HepG2 (cell line): ENCODE results near the gene TUT4. TPM values are rescaled to one million over a fixed set of nuclear protein-coding genes. Genes with fewer than 3 reads are reported as not detected.

Experiments used
- IRF9 ChIP-seq: sonication (generic); formaldehyde crosslinking; IDR thresholded peaks from 2 replicates; pipeline ENCODE4 v1.8.0; 2022; ENCODE audit warnings: missing genetic modification reagents, mild to moderate bottlenecking, borderline replicate concordance
- NR2C2 ChIP-seq: sonication (generic); formaldehyde crosslinking; IDR thresholded peaks from 2 replicates; pipeline ENCODE4 v1.4.0; 2020; ENCODE audit warnings: missing genetic modification reagents, mild to moderate bottlenecking, moderate library complexity, borderline replicate concordance
- PCBP1 ChIP-seq: fragments of 200-400 bp; formaldehyde crosslinking; IDR thresholded peaks from 2 replicates; pipeline ENCODE4 v1.6.1; 2017; ENCODE audit warnings: mild to moderate bottlenecking, low read depth, low read length, borderline replicate concordance
- POLR2AphosphoS5 ChIP-seq: IDR thresholded peaks from 2 replicates; pipeline ENCODE4 v1.6.1; 2012; ENCODE audit warnings: low read depth, low read length
- REPIN1 ChIP-seq: sonication (generic); formaldehyde crosslinking; IDR thresholded peaks from 2 replicates; pipeline ENCODE4 v1.8.0; 2022; ENCODE audit warnings: missing genetic modification reagents, low read depth, mild to moderate bottlenecking, borderline replicate concordance
- SP140L ChIP-seq: sonication (generic); formaldehyde crosslinking; IDR thresholded peaks from 2 replicates; pipeline ENCODE4 v1.4.0; 2020; ENCODE audit warnings: missing genetic modification reagents, borderline replicate concordance
- TBX3 ChIP-seq: fragments of 450-650 bp; IDR thresholded peaks from 2 replicates; pipeline ENCODE4 v1.6.1; 2017; ENCODE audit warnings: antibody characterized with exemption, mild to moderate bottlenecking, inconsistent platforms, borderline replicate concordance
- THRA ChIP-seq: sonication (generic); formaldehyde crosslinking; IDR thresholded peaks from 2 replicates; pipeline ENCODE4 v1.4.0; 2020; ENCODE audit warnings: missing genetic modification reagents, borderline replicate concordance
- ZBTB4 ChIP-seq: sonication (generic); formaldehyde crosslinking; IDR thresholded peaks from 2 replicates; pipeline ENCODE4 v1.4.0; 2020; ENCODE audit warnings: missing genetic modification reagents, mild to moderate bottlenecking, borderline replicate concordance
- ZNF256 ChIP-seq: sonication (generic); formaldehyde crosslinking; conservative IDR thresholded peaks from 2 replicates; pipeline ENCODE4 v1.4.0; 2020; ENCODE audit warnings: missing genetic modification reagents
- ZNF552 ChIP-seq: sonication (generic); formaldehyde crosslinking; IDR thresholded peaks from 2 replicates; pipeline ENCODE4 v1.9.0; 2022; ENCODE audit warnings: missing genetic modification reagents, mild to moderate bottlenecking, borderline replicate concordance
- ZNF556 ChIP-seq: sonication (generic); formaldehyde crosslinking; IDR thresholded peaks from 2 replicates; pipeline ENCODE4 v1.4.0; 2020; ENCODE audit warnings: mild to moderate bottlenecking, missing genetic modification reagents, borderline replicate concordance
- ZNF577 ChIP-seq: sonication (generic); formaldehyde crosslinking; IDR thresholded peaks from 2 replicates; pipeline ENCODE4 v1.4.0; 2020; ENCODE audit warnings: mild to moderate bottlenecking, low read depth, missing genetic modification reagents, borderline replicate concordance
- ZNF598 ChIP-seq: sonication (generic); formaldehyde crosslinking; IDR thresholded peaks from 2 replicates; pipeline ENCODE4 v1.5.1; 2020; ENCODE audit warnings: mild to moderate bottlenecking, missing genetic modification reagents, borderline replicate concordance
- ZNF616 ChIP-seq: sonication (generic); formaldehyde crosslinking; IDR thresholded peaks from 2 replicates; pipeline ENCODE4 v1.5.0; 2020; ENCODE audit warnings: low read depth, mild to moderate bottlenecking, missing genetic modification reagents
- ZNF772 ChIP-seq: sonication (generic); formaldehyde crosslinking; IDR thresholded peaks from 2 replicates; pipeline ENCODE4 v1.5.0; 2020; ENCODE audit warnings: mild to moderate bottlenecking, missing genetic modification reagents
- polyA plus RNA-seq, 8 experiments: library from polyadenylated mRNA; depleted of rRNA in 3 of 8; stranded (reverse) in 7 of 8; unstranded in 1 of 8; fragments of >200 nt; fragmentation: Illumina TruSeq in 4 of 8; extraction: Trizol in 4 of 8; gene quantifications; 2 replicates each; pipeline versions ENCODE4 v1.2.1 to v1.2.3, GENCODE V29; 2011 to 2016; ENCODE audit warnings: low read depth in 4 of 8, missing spikeins in 1 of 8, mixed read lengths in 1 of 8; ENCODE audit not compliant: insufficient read depth in 1 of 8
- total RNA-seq, 5 experiments: library from RNA; depleted of rRNA; stranded (reverse); fragments of >200 nt; fragmentation: Illumina TruSeq; extraction: Trizol; gene quantifications; 2 replicates each; pipeline ENCODE4 v1.2.3, GENCODE V29; 2016; ENCODE audit warnings: low read depth in 1 of 5
- TF ChIP-seq, protein P1 (sequence below): sonication (generic); formaldehyde crosslinking; IDR thresholded peaks from 2 replicates; pipeline ENCODE4 v1.4.0; 2020; ENCODE audit warnings: missing genetic modification reagents
- TF ChIP-seq, protein P2 (sequence below): sonication (generic); formaldehyde crosslinking; IDR thresholded peaks from 2 replicates; pipeline ENCODE4 v1.4.0; 2020; ENCODE audit warnings: missing genetic modification reagents

Gene TUT4
- total and polyA plus RNA-seq, 2 of the 13 experiments (the other 11 are each of a cell fraction or from before 2014, with no cell fraction given) = 44.7 to 53.5 TPM

GRCh38 chr1:52404116-52404974 is 148.5 kb downstream of the TUT4 start, which contains the start of the genes ORC1 and PRPF38A (continued):
- TF ChIP-seq THRA (CRISPR knock-in tag) (no peak), ZNF598 (CRISPR knock-in tag) (0 out of 2 replicates have a peak, but pooled peaks have one; percentile 22), ZNF577 (CRISPR knock-in tag) (no peak), ZNF556 (CRISPR knock-in tag) (no peak), ZNF616 (CRISPR knock-in tag) (no peak), PCBP1 (no peak), POLR2AphosphoS5 (peak; percentile 96), ZBTB4 (CRISPR knock-in tag) (no peak), ZNF772 (CRISPR knock-in tag) (no peak), IRF9 (CRISPR knock-in tag) (0 out of 2 replicates have a peak, but pooled peaks have one; percentile 50), NR2C2 (peak; percentile 71; the same call in 1 of the 2 replicates), ZNF256 (CRISPR knock-in tag) (no peak), REPIN1 (CRISPR knock-in tag) (peak; percentile 37; the same call in 1 of the 2 replicates), SP140L (CRISPR knock-in tag) (peak; percentile 72; the same call in 1 of the 2 replicates), ZNF552 (CRISPR knock-in tag) (no peak), TBX3 (peak; percentile 36; the same call in 1 of the 2 replicates)
- TF ChIP-seq, protein P1, sequence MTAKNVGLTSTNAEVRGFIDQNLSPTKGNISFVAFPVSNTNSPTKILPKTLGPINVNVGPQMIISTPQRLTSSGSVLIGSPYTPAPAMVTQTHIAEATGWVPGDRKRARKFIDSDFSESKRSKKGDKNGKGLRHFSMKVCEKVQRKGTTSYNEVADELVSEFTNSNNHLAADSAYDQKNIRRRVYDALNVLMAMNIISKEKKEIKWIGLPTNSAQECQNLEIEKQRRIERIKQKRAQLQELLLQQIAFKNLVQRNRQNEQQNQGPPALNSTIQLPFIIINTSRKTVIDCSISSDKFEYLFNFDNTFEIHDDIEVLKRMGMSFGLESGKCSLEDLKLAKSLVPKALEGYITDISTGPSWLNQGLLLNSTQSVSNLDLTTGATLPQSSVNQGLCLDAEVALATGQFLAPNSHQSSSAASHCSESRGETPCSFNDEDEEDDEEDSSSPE (CRISPR knock-in tag) = peak; percentile 94
- TF ChIP-seq, protein P2, sequence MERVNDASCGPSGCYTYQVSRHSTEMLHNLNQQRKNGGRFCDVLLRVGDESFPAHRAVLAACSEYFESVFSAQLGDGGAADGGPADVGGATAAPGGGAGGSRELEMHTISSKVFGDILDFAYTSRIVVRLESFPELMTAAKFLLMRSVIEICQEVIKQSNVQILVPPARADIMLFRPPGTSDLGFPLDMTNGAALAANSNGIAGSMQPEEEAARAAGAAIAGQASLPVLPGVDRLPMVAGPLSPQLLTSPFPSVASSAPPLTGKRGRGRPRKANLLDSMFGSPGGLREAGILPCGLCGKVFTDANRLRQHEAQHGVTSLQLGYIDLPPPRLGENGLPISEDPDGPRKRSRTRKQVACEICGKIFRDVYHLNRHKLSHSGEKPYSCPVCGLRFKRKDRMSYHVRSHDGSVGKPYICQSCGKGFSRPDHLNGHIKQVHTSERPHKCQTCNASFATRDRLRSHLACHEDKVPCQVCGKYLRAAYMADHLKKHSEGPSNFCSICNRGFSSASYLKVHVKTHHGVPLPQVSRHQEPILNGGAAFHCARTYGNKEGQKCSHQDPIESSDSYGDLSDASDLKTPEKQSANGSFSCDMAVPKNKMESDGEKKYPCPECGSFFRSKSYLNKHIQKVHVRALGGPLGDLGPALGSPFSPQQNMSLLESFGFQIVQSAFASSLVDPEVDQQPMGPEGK (CRISPR knock-in tag) = peak; percentile 54
